Keratinocyte (primary cell): ENCODE results near the gene BICD2. TPM values are rescaled to one million over a fixed set of nuclear protein-coding genes. Genes with fewer than 3 reads are reported as not detected.

Experiments used
- DNase-seq: peaks from one replicate; pipeline ENCODE4 v3.0.0-alpha.2; 2011; ENCODE audit warnings: low read depth, missing footprints, low spot score
- FAIRE-seq: peaks from 2 replicates; lab custom pipeline; 2011; peaks lifted over from hg19 to GRCh38; lab: Jason Lieb, UNC
- H2AFZ ChIP-seq: 2 replicates; pipeline ENCODE4 v1.6.0; 2012; ENCODE audit warnings: low read length, control low read depth, inconsistent platforms; ENCODE audit not compliant: control insufficient read depth
- H3K27ac ChIP-seq: 2 replicates; pipeline ENCODE4 v1.5.1; 2011; ENCODE audit warnings: low read length; ENCODE audit not compliant: control insufficient read depth, insufficient read depth
- H3K27me3 ChIP-seq: 3 replicates; pipeline ENCODE4 v1.6.0; 2011; ENCODE audit warnings: low read length; ENCODE audit not compliant: control insufficient read depth, insufficient read depth; ENCODE audit errors: extremely low read depth
- H3K36me3 ChIP-seq, 2 experiments: 2 replicates in 1 of 2; 3 replicates in 1 of 2; pipeline ENCODE4 v1.5.1; 2011; ENCODE audit warnings: low read length in 2 of 2, mild to moderate bottlenecking in 1 of 2; ENCODE audit not compliant: control insufficient read depth in 2 of 2, insufficient read depth in 2 of 2; ENCODE audit errors: extremely low read depth in 1 of 2
- H3K4me1 ChIP-seq: 3 replicates; pipeline ENCODE4 v1.5.1; 2011; ENCODE audit warnings: low read length; ENCODE audit not compliant: control insufficient read depth, insufficient read depth; ENCODE audit errors: extremely low read depth
- H3K4me2 ChIP-seq: 3 replicates; pipeline ENCODE4 v1.6.0; 2011; ENCODE audit warnings: low read depth, low read length; ENCODE audit not compliant: control insufficient read depth, insufficient read depth; ENCODE audit errors: extremely low read depth
- H3K4me3 ChIP-seq, 3 experiments: fragments of 200-600 bp in 1 of 3; sonication (generic) in 1 of 3; 2 replicates in 2 of 3; 3 replicates in 1 of 3; pipeline ENCODE4 v1.5.1; 2011 to 2016; ENCODE audit warnings: low read length in 3 of 3, mild to moderate bottlenecking in 3 of 3, control low read depth in 2 of 3, inconsistent platforms in 1 of 3, low read depth in 1 of 3, mixed read lengths in 1 of 3, mixed run types in 1 of 3, moderate library complexity in 1 of 3; ENCODE audit not compliant: control insufficient read depth in 2 of 3, insufficient read depth in 2 of 3; ENCODE audit errors: extremely low read depth in 1 of 3
- H3K79me2 ChIP-seq: 2 replicates; pipeline ENCODE4 v1.6.0; 2012; ENCODE audit warnings: low read length; ENCODE audit not compliant: control insufficient read depth, insufficient read depth
- H3K9ac ChIP-seq: 3 replicates; pipeline ENCODE4 v1.6.0; 2011; ENCODE audit warnings: low read length; ENCODE audit not compliant: control insufficient read depth, insufficient read depth; ENCODE audit errors: extremely low read depth
- H3K9me1 ChIP-seq: 3 replicates; pipeline ENCODE4 v1.6.0; 2011; ENCODE audit warnings: low read length; ENCODE audit not compliant: control insufficient read depth, insufficient read depth; ENCODE audit errors: extremely low read depth
- H3K9me3 ChIP-seq: 2 replicates; pipeline ENCODE4 v1.5.1; 2012; ENCODE audit warnings: low read depth, low read length; ENCODE audit not compliant: control insufficient read depth
- H4K20me1 ChIP-seq: 3 replicates; pipeline ENCODE4 v1.6.0; 2011; ENCODE audit warnings: low read length; ENCODE audit not compliant: control insufficient read depth, insufficient read depth; ENCODE audit errors: extremely low read depth
- CTCF ChIP-seq, 3 experiments: IDR thresholded peaks in 1 of 3; conservative IDR thresholded peaks in 1 of 3; optimal IDR thresholded peaks in 1 of 3; 2 replicates in 2 of 3; 3 replicates in 1 of 3; pipeline versions ENCODE3 to v1.5.1; 2011; ENCODE audit warnings: low read length in 3 of 3, mild to moderate bottlenecking in 3 of 3, moderate library complexity in 2 of 3, control low read depth in 1 of 3, inconsistent platforms in 1 of 3; ENCODE audit not compliant: insufficient read depth in 2 of 3; ENCODE audit errors: extremely low read depth in 1 of 3
- EZH2 ChIP-seq: IDR thresholded peaks from one replicate; pipeline ENCODE4 v1.6.1; 2012; ENCODE audit warnings: inconsistent platforms, mild to moderate bottlenecking, low read length, moderate library complexity
- dilution Hi-C: fragments of 300-500 bp; cut with MboI; formaldehyde crosslinking; loops from one replicate; pipeline ENCODE4 v1.7.0; 2020; ENCODE audit warnings: low sequenced_read_pairs; ENCODE audit not compliant: extremely low pct_ligation_motif_present
- polyA plus RNA-seq, 5 experiments: library from polyadenylated mRNA; depleted of rRNA in 3 of 5; stranded (reverse) in 3 of 5; stranded (forward) in 1 of 5; unstranded in 1 of 5; fragments of >200 nt; gene quantifications; 1 replicate in 1 of 5; 2 replicates in 3 of 5; 3 replicates in 1 of 5; pipeline versions ENCODE4 v1.2.1 to v1.2.3, GENCODE V29; 2011 to 2012; ENCODE audit warnings: missing spikeins in 2 of 5, low read depth in 1 of 5, low replicate concordance in 1 of 5

BICD2 gene
- polyA plus RNA-seq, 1 donor (not counting 4 experiments of a cell fraction or from before 2014, with no cell fraction given), result 41.9 TPM

GRCh38 chr9:92715488-92716231 lies 49.0 kb downstream of the BICD2 start:
- TF ChIP-seq EZH2, result no peak
- TF ChIP-seq CTCF (optimal IDR thresholded peaks at IDR 0.05 in 1 of 3, IDR thresholded peaks at IDR 0.05 in 1 of 3, conservative IDR thresholded peaks at IDR 0.05 in 1 of 3; ENCODE audit: extremely low read depth in 1 of 3, insufficient read depth in 2 of 3, low read length in 3 of 3), result peak in 2 of 3 experiments; percentile 24 to 33
- H3K9me3 ChIP-seq, result no peaks in the 10 kb centered on the region
- peaks cover 36% of the 10 kb centered on the region for H3K4me1 ChIP-seq
- H3K27me3 ChIP-seq, result no peaks in the 10 kb centered on the region
- H3K36me3 ChIP-seq, result peaks cover 56 to 64% of the 10 kb centered on the region in 2 experiments
- H3K27ac ChIP-seq, result peak overlapping the region; percentile 87
- DNase-seq, result peak; percentile 95
- dilution Hi-C loops, result no loop called here
- H3K9me1 ChIP-seq, result peaks cover 2% of the 10 kb centered on the region
- H3K79me2 ChIP-seq, result peaks cover 37% of the 10 kb centered on the region
- peak overlapping the region; percentile 41 for H3K4me2 ChIP-seq
- H4K20me1 ChIP-seq, result peaks cover 2% of the 10 kb centered on the region
- no peak overlapping the region for H2AFZ ChIP-seq
- peak overlapping the region in 1 of 3 experiments; percentile 26 for H3K4me3 ChIP-seq
- peak overlapping the region; percentile 66 for H3K9ac ChIP-seq
- FAIRE-seq, result peak; percentile 98

- Histone ChIP-seq H3K79me2 (peaks cover 34% of the 10 kb centered on the region), H3K4me1 (peaks cover 44% of the 10 kb centered on the region), H4K20me1 (peaks cover 2% of the 10 kb centered on the region), H3K9me1 (peaks cover 2% of the 10 kb centered on the region), H3K4me2 (no peak overlapping the region), H3K27ac (peak overlapping the region; percentile 87), H3K27me3 (no peaks in the 10 kb centered on the region), H2AFZ (no peak overlapping the region), H3K36me3 (peaks cover 51 to 65% of the 10 kb centered on the region in 2 experiments), H3K4me3 (no peak overlapping the region), H3K9ac (peak overlapping the region; percentile 66), H3K9me3 (no peaks in the 10 kb centered on the region)
- peak; percentile 48 for DNase-seq
- dilution Hi-C loops, result no loop called here
- TF ChIP-seq EZH2, result no peak
- no peak for TF ChIP-seq CTCF (optimal IDR thresholded peaks at IDR 0.05 in 1 of 3, IDR thresholded peaks at IDR 0.05 in 1 of 3, conservative IDR thresholded peaks at IDR 0.05 in 1 of 3; ENCODE audit: extremely low read depth in 1 of 3, insufficient read depth in 2 of 3, low read length in 3 of 3)
- FAIRE-seq, result no peak
Observed at GRCh38 chr9:92714787-92715487, 49.7 kb downstream of the BICD2 start.
